ENCODE results near the gene MNAT1. TPM values are rescaled to one million over a fixed set of nuclear protein-coding genes. Genes with fewer than 3 reads are reported as not detected.

MNAT1 gene
- total RNA-seq, 1 donor from 2014 or later = 40.4 TPM

- peaks cover 15% of the 10 kb centered on the region for H3K4me1 Mint-ChIP-seq
- H3K4me3 Mint-ChIP-seq = no peak overlapping the region
- H3K27ac Mint-ChIP-seq = peak overlapping the region; percentile 17
- TF ChIP-seq, protein P1, sequence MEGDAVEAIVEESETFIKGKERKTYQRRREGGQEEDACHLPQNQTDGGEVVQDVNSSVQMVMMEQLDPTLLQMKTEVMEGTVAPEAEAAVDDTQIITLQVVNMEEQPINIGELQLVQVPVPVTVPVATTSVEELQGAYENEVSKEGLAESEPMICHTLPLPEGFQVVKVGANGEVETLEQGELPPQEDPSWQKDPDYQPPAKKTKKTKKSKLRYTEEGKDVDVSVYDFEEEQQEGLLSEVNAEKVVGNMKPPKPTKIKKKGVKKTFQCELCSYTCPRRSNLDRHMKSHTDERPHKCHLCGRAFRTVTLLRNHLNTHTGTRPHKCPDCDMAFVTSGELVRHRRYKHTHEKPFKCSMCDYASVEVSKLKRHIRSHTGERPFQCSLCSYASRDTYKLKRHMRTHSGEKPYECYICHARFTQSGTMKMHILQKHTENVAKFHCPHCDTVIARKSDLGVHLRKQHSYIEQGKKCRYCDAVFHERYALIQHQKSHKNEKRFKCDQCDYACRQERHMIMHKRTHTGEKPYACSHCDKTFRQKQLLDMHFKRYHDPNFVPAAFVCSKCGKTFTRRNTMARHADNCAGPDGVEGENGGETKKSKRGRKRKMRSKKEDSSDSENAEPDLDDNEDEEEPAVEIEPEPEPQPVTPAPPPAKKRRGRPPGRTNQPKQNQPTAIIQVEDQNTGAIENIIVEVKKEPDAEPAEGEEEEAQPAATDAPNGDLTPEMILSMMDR (IDR thresholded peaks at IDR 0.05; ENCODE audit: unreplicated experiment) = no peak
- peaks cover 12% of the 10 kb centered on the region for H3K36me3 Mint-ChIP-seq
- DNase-seq (ENCODE audit: low spot score in 2 of 2, unreplicated experiment in 2 of 2) = no peak
- H3K9me3 Mint-ChIP-seq = peaks cover 7% of the 10 kb centered on the region
- H3K27me3 Mint-ChIP-seq (ENCODE audit: low read depth) = no peaks in the 10 kb centered on the region
These were observed 191.4 kb downstream of the MNAT1 start for GRCh38 chr14:60926002-60926401.

GRCh38 chr14:60931218-60931617 is 196.7 kb downstream of the MNAT1 start:
- DNase-seq (ENCODE audit: low spot score in 2 of 2, unreplicated experiment in 2 of 2) = no peak
- H3K36me3 Mint-ChIP-seq = peaks cover 14% of the 10 kb centered on the region
- no peak overlapping the region for H3K27ac Mint-ChIP-seq
- no peak overlapping the region for H3K4me3 Mint-ChIP-seq
- H3K9me3 Mint-ChIP-seq = peaks cover 7% of the 10 kb centered on the region
- H3K27me3 Mint-ChIP-seq (ENCODE audit: low read depth) = no peaks in the 10 kb centered on the region
- TF ChIP-seq, protein P1 (IDR thresholded peaks at IDR 0.05; ENCODE audit: unreplicated experiment) = no peak
- peaks cover 12% of the 10 kb centered on the region for H3K4me1 Mint-ChIP-seq

- Mint-ChIP-seq H3K4me3 (no peak overlapping the region), H3K27me3 (ENCODE audit: low read depth) (no peaks in the 10 kb centered on the region), H3K27ac (no peak overlapping the region), H3K36me3 (peaks cover 10% of the 10 kb centered on the region), H3K4me1 (peaks cover 12% of the 10 kb centered on the region), H3K9me3 (peaks cover 2% of the 10 kb centered on the region)
- no peak for DNase-seq (ENCODE audit: low spot score in 2 of 2, unreplicated experiment in 2 of 2)
- TF ChIP-seq, protein P1 (IDR thresholded peaks at IDR 0.05; ENCODE audit: unreplicated experiment) = no peak
These were observed 199.5 kb downstream of the MNAT1 start for GRCh38 chr14:60933920-60934655.

DNA sequence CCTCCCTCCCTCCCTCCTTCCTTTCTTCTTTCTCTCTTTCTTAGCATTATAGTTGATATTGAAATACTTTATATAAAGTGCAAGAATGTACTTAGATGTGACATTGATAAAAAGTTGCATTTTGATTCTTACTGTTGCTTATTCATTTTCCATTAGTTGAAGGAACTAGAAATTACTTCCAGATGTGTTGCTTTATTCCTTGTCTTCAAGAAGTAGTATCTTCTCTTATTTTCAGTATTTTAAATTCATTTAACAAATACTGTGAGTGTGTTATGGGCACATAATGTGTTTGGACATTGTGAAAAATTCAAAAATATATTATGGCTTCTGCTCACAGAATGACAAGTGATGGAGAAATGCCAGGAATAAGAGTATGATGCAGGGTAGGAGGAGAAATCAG is 200.8 kb downstream of the MNAT1 start:
- TF ChIP-seq, protein P1 (IDR thresholded peaks at IDR 0.05; ENCODE audit: unreplicated experiment) = no peak
- H3K4me3 Mint-ChIP-seq = no peak overlapping the region
- H3K4me1 Mint-ChIP-seq = peaks cover 12% of the 10 kb centered on the region
- H3K9me3 Mint-ChIP-seq = peaks cover 8% of the 10 kb centered on the region
- H3K27me3 Mint-ChIP-seq (ENCODE audit: low read depth) = no peaks in the 10 kb centered on the region
- DNase-seq (ENCODE audit: low spot score in 2 of 2, unreplicated experiment in 2 of 2) = no peak
- no peak overlapping the region for H3K27ac Mint-ChIP-seq
- peaks cover 16% of the 10 kb centered on the region for H3K36me3 Mint-ChIP-seq

DNA sequence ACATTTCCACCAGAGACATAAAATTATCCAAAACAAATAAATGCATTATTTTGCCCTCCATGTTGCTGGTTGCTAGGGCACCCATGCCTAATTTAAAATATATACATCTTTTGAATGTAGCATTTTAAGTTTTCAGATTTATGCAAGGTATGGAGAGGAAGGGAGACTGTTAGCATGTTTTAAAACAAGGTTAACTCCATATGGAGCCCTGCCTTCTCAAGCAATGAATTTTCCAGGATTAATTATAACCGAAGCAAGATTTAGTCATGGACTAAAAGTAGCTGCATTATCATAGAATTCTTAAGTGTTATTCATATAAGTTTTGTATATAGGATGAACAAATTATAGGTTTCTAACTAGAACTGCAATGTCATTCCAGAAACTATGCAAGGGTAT is 209.1 kb downstream of the MNAT1 start:
- H3K36me3 Mint-ChIP-seq = peaks cover 20% of the 10 kb centered on the region
- peaks cover 8% of the 10 kb centered on the region for H3K9me3 Mint-ChIP-seq
- H3K4me1 Mint-ChIP-seq = peaks cover 15% of the 10 kb centered on the region
- peak overlapping the region; percentile 12 for H3K27ac Mint-ChIP-seq
- no peak overlapping the region for H3K4me3 Mint-ChIP-seq
- DNase-seq (ENCODE audit: low spot score in 2 of 2, unreplicated experiment in 2 of 2) = no peak
- TF ChIP-seq, protein P1 (IDR thresholded peaks at IDR 0.05; ENCODE audit: unreplicated experiment) = no peak
- no peaks in the 10 kb centered on the region for H3K27me3 Mint-ChIP-seq (ENCODE audit: low read depth)

Data from mesothelial cell of epicardium (in vitro differentiated cells).